ENCODE data around the gene ATF6B.

ATF6B gene

GRCh38 chr6:32082935-32083334 is 45.1 kb downstream of the ATF6B start:
- DNase-seq (ENCODE audit: low read depth): peak; percentile 85
- no peak overlapping the region for H3K4me3 ChIP-seq (ENCODE audit: control insufficient read depth, low read depth, low read length)
- TF ChIP-seq CTCF (IDR thresholded peaks at IDR 0.05; ENCODE audit: control insufficient read depth, insufficient read depth, low read depth, low read length, missing control alignments): no peak

- DNase-seq (ENCODE audit: low read depth): no peak
- TF ChIP-seq CTCF (IDR thresholded peaks at IDR 0.05; ENCODE audit: control insufficient read depth, insufficient read depth, low read depth, low read length, missing control alignments): no peak
- no peak overlapping the region for H3K4me3 ChIP-seq (ENCODE audit: control insufficient read depth, low read depth, low read length)
Measured at GRCh38 chr6:32082478-32082877, 45.6 kb downstream of the ATF6B start.

GRCh38 chr6:32081168-32081990 is 46.7 kb downstream of the ATF6B start:
- no peak overlapping the region for H3K4me3 ChIP-seq (ENCODE audit: control insufficient read depth, low read depth, low read length)
- DNase-seq (ENCODE audit: low read depth): peak; percentile 63
- no peak for TF ChIP-seq CTCF (IDR thresholded peaks at IDR 0.05; ENCODE audit: control insufficient read depth, insufficient read depth, low read depth, low read length, missing control alignments)

- no peak for DNase-seq (ENCODE audit: low read depth)
- TF ChIP-seq CTCF (IDR thresholded peaks at IDR 0.05; ENCODE audit: control insufficient read depth, insufficient read depth, low read depth, low read length, missing control alignments): peak; percentile 9
- H3K4me3 ChIP-seq (ENCODE audit: control insufficient read depth, low read depth, low read length): no peak overlapping the region
Measured at GRCh38 chr6:32079566-32080290, 48.3 kb downstream of the ATF6B start.

- TF ChIP-seq CTCF (IDR thresholded peaks at IDR 0.05; ENCODE audit: control insufficient read depth, insufficient read depth, low read depth, low read length, missing control alignments): no peak
- peak; percentile 44 for DNase-seq (ENCODE audit: low read depth)
- H3K4me3 ChIP-seq (ENCODE audit: control insufficient read depth, low read depth, low read length): no peak overlapping the region
Measured at GRCh38 chr6:32076321-32076809, 51.7 kb downstream of the ATF6B start.

- no peak for DNase-seq (ENCODE audit: low read depth)
- no peak for TF ChIP-seq CTCF (IDR thresholded peaks at IDR 0.05; ENCODE audit: control insufficient read depth, insufficient read depth, low read depth, low read length, missing control alignments)
- no peak overlapping the region for H3K4me3 ChIP-seq (ENCODE audit: control insufficient read depth, low read depth, low read length)
Measured at GRCh38 chr6:32075781-32076180, 52.3 kb downstream of the ATF6B start.

Measured in AG09309 (cell line).